Measurements from ENCODE around the gene HTR2B. TPM values are rescaled to one million over a fixed set of nuclear protein-coding genes. Genes with fewer than 3 reads are reported as not detected.

HTR2B gene
- total and polyA plus RNA-seq, 8 donors: 0.31 to 1.1 (median 0.47) TPM

- intact Hi-C loops (cut with DNase I): loop anchor here in 1 of 2 donors (10.0 kb wide), 1 partner anchor 315 kb away; no protein-coding TSS in a partner anchor
- no peak for ATAC-seq
- no peak for TF ChIP-seq CTCF (IDR thresholded peaks at IDR 0.05)
- Histone ChIP-seq H3K27ac (no peak overlapping the region), H3K27me3 (no peaks in the 10 kb centered on the region), H3K4me3 (no peak overlapping the region), H3K9me3 (peaks cover 0 to 31% of the 10 kb centered on the region in 2 donors), H3K4me1 (peaks cover 0 to 8% of the 10 kb centered on the region in 2 donors), H3K36me3 (peaks cover 0 to 71% of the 10 kb centered on the region in 2 donors)
- peak in 1 of 4 donors; percentile 2 for DNase-seq
These were observed 24.9 kb downstream of the HTR2B start for GRCh38 chr2:231099918-231100317.

GRCh38 chr2:231094736-231095346 lies 30.0 kb downstream of the HTR2B start:
- peaks cover 0 to 95% of the 10 kb centered on the region in 2 donors for H3K36me3 ChIP-seq
- ATAC-seq (no peak), DNase-seq (no peak)
- H3K27ac ChIP-seq: no peak overlapping the region
- H3K4me3 ChIP-seq: no peak overlapping the region
- peaks cover 0 to 22% of the 10 kb centered on the region in 2 donors for H3K9me3 ChIP-seq
- intact Hi-C loops (cut with DNase I): no loop called here
- no peaks in the 10 kb centered on the region for H3K4me1 ChIP-seq
- no peak for TF ChIP-seq CTCF (IDR thresholded peaks at IDR 0.05)
- no peaks in the 10 kb centered on the region for H3K27me3 ChIP-seq

GRCh38 chr2:231093933-231094332 lies 30.9 kb downstream of the HTR2B start:
- Histone ChIP-seq H3K36me3 (peaks cover 0 to 95% of the 10 kb centered on the region in 2 donors), H3K27ac (no peak overlapping the region), H3K4me1 (no peaks in the 10 kb centered on the region), H3K9me3 (peaks cover 0 to 12% of the 10 kb centered on the region in 2 donors), H3K27me3 (no peaks in the 10 kb centered on the region), H3K4me3 (no peak overlapping the region)
- TF ChIP-seq CTCF (IDR thresholded peaks at IDR 0.05): no peak
- intact Hi-C loops (cut with DNase I): no loop called here
- ATAC-seq (no peak), DNase-seq (no peak)

GRCh38 chr2:231088754-231089153 lies 36.1 kb downstream of the HTR2B start:
- no peak for ATAC-seq
- Histone ChIP-seq H3K36me3 (peaks cover 0 to 97% of the 10 kb centered on the region in 2 donors), H3K27ac (no peak overlapping the region)

GRCh38 chr2:231084565-231084964 lies 40.3 kb downstream of the HTR2B start:
- DNase-seq (no peak), ATAC-seq (no peak)
- H3K27ac ChIP-seq: no peak overlapping the region
- H3K9me3 ChIP-seq: no peaks in the 10 kb centered on the region
- H3K36me3 ChIP-seq: peaks cover 0 to 100% of the 10 kb centered on the region in 2 donors
- no peak overlapping the region for H3K4me3 ChIP-seq
- TF ChIP-seq CTCF (IDR thresholded peaks at IDR 0.05): no peak
- no peaks in the 10 kb centered on the region for H3K27me3 ChIP-seq
- intact Hi-C loops (cut with DNase I): no loop called here
- no peaks in the 10 kb centered on the region for H3K4me1 ChIP-seq

More at GRCh38 chr2:231088754-231089153, 36.1 kb downstream of the HTR2B start:
- no peak for DNase-seq
- Histone ChIP-seq H3K4me1 (no peaks in the 10 kb centered on the region), H3K27me3 (no peaks in the 10 kb centered on the region), H3K9me3 (no peaks in the 10 kb centered on the region), H3K4me3 (no peak overlapping the region)
- no peak for TF ChIP-seq CTCF (IDR thresholded peaks at IDR 0.05)
- intact Hi-C loops (cut with DNase I): no loop called here
